A673 (cell line): Measurements from ENCODE around the gene TMEM163. TPM values are rescaled to one million over a fixed set of nuclear protein-coding genes. Genes with fewer than 3 reads are reported as not detected.

Experiments used
- BruUV-seq: library from RNA; stranded (reverse); fragments of 400-500 nt; replicated peaks from 2 replicates; lab custom pipeline; 2021; lab: Mats Ljungman, UMichigan
- CTCF ChIA-PET: fragments of 300-600 bp; sonication (Branson Sonifier 250); formaldehyde crosslinking; loops from one replicate; lab custom pipeline; 2022; ENCODE audit warnings: antibody characterized with exemption; lab: Charles Lee
- POLR2A ChIA-PET: fragments of 300-600 bp; sonication (Branson Sonifier 250); formaldehyde crosslinking; loops from one replicate; lab custom pipeline; 2022; ENCODE audit warnings: antibody characterized with exemption; ENCODE audit not compliant: low non-redundant PET; lab: Charles Lee
- DNase-seq: peaks from one replicate; pipeline ENCODE4 v3.0.0-alpha.2; 2015; ENCODE audit warnings: low spot score
- H3K27ac ChIP-seq: fragments of 200-600 bp; sonication (generic); 2 replicates; pipeline ENCODE4 v1.5.1; 2016; ENCODE audit warnings: mixed run types, low read depth, mild to moderate bottlenecking, mixed read lengths, antibody characterized with exemption, low read length; ENCODE audit not compliant: poor library complexity, severe bottlenecking
- H3K27me3 ChIP-seq: fragments of 200-600 bp; sonication (generic); replicated peaks from 2 replicates; pipeline ENCODE4 v1.6.1; 2017; ENCODE audit warnings: mixed run types, low read depth, mild to moderate bottlenecking, mixed read lengths, antibody characterized with exemption, low read length; ENCODE audit not compliant: insufficient read depth, poor library complexity
- H3K36me3 ChIP-seq: fragments of 200-600 bp; sonication (generic); 2 replicates; pipeline ENCODE4 v1.6.1; 2016; ENCODE audit warnings: mixed run types, mild to moderate bottlenecking, mixed read lengths, antibody characterized with exemption, low read length; ENCODE audit not compliant: insufficient read depth, poor library complexity, severe bottlenecking
- H3K4me1 ChIP-seq: fragments of 200-600 bp; sonication (generic); 2 replicates; pipeline ENCODE4 v1.6.1; 2017; ENCODE audit warnings: mixed run types, mild to moderate bottlenecking, mixed read lengths, antibody characterized with exemption, low read length; ENCODE audit not compliant: insufficient read depth, poor library complexity, severe bottlenecking
- H3K4me3 ChIP-seq: fragments of 200-600 bp; sonication (generic); 2 replicates; pipeline ENCODE4 v1.5.1; 2016; ENCODE audit warnings: low read depth, mixed run types, mild to moderate bottlenecking, mixed read lengths, low read length; ENCODE audit not compliant: poor library complexity, severe bottlenecking
- H3K9me3 ChIP-seq: fragments of 200-600 bp; sonication (generic); 2 replicates; pipeline ENCODE4 v1.6.1; 2016; ENCODE audit warnings: mixed run types, low read depth, mild to moderate bottlenecking, mixed read lengths, antibody characterized with exemption, low read length; ENCODE audit not compliant: poor library complexity, severe bottlenecking
- EZH2 ChIP-seq: fragments of 200-600 bp; sonication (generic); IDR thresholded peaks from 2 replicates; pipeline ENCODE4 v1.6.1; 2017; ENCODE audit warnings: borderline replicate concordance, low read depth, mild to moderate bottlenecking, mixed read lengths, antibody characterized with exemption, low read length; ENCODE audit not compliant: poor library complexity, severe bottlenecking
- intact Hi-C: fragments of 100-400 bp; cut with micrococcal nuclease; formaldehyde crosslinking; loops from one replicate; pipeline ENCODE4 v1.10.0; 2022; ENCODE audit not compliant: unreplicated experiment
- total RNA-seq: library from RNA; stranded (reverse); gene quantifications from 2 replicates; pipeline ENCODE4 v1.2.3, GENCODE V29; 2021
- TF ChIP-seq, protein P1 (sequence below): fragments of 300-800, 200-600 bp; sonication (generic); conservative IDR thresholded peaks from 2 replicates; pipeline ENCODE4 v1.5.1; 2017; ENCODE audit warnings: low read depth, mild to moderate bottlenecking, antibody characterized with exemption, low read length, moderate library complexity, mixed read lengths

Gene TMEM163
- total RNA-seq, 1 experiment from 2014 or later: not detected

GRCh38 chr2:134583462-134583861 is 135.3 kb downstream of the TMEM163 start:
- H3K9me3 ChIP-seq: no peaks in the 10 kb centered on the region
- H3K27ac ChIP-seq: no peak overlapping the region
- no peaks in the 10 kb centered on the region for H3K27me3 ChIP-seq
- CTCF ChIA-PET: no interaction called here
- no peaks in the 10 kb centered on the region for H3K4me1 ChIP-seq
- TF ChIP-seq, protein P1, sequence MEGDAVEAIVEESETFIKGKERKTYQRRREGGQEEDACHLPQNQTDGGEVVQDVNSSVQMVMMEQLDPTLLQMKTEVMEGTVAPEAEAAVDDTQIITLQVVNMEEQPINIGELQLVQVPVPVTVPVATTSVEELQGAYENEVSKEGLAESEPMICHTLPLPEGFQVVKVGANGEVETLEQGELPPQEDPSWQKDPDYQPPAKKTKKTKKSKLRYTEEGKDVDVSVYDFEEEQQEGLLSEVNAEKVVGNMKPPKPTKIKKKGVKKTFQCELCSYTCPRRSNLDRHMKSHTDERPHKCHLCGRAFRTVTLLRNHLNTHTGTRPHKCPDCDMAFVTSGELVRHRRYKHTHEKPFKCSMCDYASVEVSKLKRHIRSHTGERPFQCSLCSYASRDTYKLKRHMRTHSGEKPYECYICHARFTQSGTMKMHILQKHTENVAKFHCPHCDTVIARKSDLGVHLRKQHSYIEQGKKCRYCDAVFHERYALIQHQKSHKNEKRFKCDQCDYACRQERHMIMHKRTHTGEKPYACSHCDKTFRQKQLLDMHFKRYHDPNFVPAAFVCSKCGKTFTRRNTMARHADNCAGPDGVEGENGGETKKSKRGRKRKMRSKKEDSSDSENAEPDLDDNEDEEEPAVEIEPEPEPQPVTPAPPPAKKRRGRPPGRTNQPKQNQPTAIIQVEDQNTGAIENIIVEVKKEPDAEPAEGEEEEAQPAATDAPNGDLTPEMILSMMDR: no peak
- no peak for TF ChIP-seq EZH2
- no peak overlapping the region for H3K4me3 ChIP-seq
- POLR2A ChIA-PET: no interaction called here
- BruUV-seq: no TSS peak
- H3K36me3 ChIP-seq: no peaks in the 10 kb centered on the region
- intact Hi-C loops: no loop called here
- DNase-seq: no peak

- no peaks in the 10 kb centered on the region for H3K9me3 ChIP-seq
- H3K4me1 ChIP-seq: no peaks in the 10 kb centered on the region
- H3K27me3 ChIP-seq: no peaks in the 10 kb centered on the region
- H3K27ac ChIP-seq: no peak overlapping the region
- POLR2A ChIA-PET: no interaction called here
- no peaks in the 10 kb centered on the region for H3K36me3 ChIP-seq
- TF ChIP-seq EZH2: no peak
- TF ChIP-seq, protein P1: no peak
- BruUV-seq: no TSS peak
- no peak overlapping the region for H3K4me3 ChIP-seq
- intact Hi-C loops: no loop called here
- CTCF ChIA-PET: no interaction called here
- no peak for DNase-seq
Observed at GRCh38 chr2:134582547-134582899, 136.3 kb downstream of the TMEM163 start.

DNA sequence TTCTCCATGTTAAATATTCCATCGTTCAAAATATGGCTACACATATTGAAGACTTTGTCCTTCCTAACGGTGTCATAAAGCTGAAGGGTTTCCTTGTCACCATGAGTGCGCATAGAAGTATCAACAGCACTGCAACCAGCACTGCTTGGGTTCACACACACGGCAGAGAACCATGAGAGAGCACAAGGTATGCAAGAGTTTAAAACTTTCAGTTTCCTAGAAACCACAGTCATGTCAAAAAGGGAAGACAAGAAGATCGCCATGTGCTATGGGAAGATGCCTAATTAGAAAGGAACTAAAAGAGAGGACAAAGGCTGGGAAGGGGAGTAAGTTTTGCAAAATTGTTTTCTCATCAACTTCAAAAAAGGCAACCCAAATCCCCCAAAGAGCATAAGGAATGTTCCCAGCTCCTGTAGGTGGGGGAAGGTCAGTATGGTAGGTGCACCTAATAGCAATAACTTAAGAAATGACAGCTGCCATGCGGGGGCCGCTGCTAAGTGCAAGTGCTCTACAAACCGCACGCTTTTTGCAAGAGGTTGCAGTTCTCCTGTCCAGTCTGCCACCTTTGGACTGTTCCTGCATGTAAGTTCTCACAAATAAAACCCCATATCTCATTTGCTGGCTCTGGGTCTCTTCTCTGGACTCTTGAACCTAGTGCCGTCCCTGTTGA is 136.8 kb downstream of the TMEM163 start:
- H3K9me3 ChIP-seq: no peaks in the 10 kb centered on the region
- H3K4me3 ChIP-seq: no peak overlapping the region
- POLR2A ChIA-PET: no interaction called here
- H3K27me3 ChIP-seq: no peaks in the 10 kb centered on the region
- no peak for TF ChIP-seq EZH2
- TF ChIP-seq, protein P1: no peak
- no peaks in the 10 kb centered on the region for H3K4me1 ChIP-seq
- intact Hi-C loops: no loop called here
- no TSS peak for BruUV-seq
- CTCF ChIA-PET: no interaction called here
- no peaks in the 10 kb centered on the region for H3K36me3 ChIP-seq
- DNase-seq: no peak
- H3K27ac ChIP-seq: no peak overlapping the region
